Panc1 (cell line): ENCODE data around the gene RPL35A. TPM values are rescaled to one million over a fixed set of nuclear protein-coding genes. Genes with fewer than 3 reads are reported as not detected.

ENCODE experiments used
- ATAC-seq: fragments of 200-7000 bp; cut with Tn5 transposase; 2 replicates; pipeline ENCODE4 v1.9.1; 2020; ENCODE audit warnings: mild to moderate bottlenecking, moderate library complexity
- BruUV-seq: library from RNA; stranded (reverse); fragments of 400-500 nt; replicated peaks from 2 replicates; lab custom pipeline; 2021; lab: Mats Ljungman, UMichigan
- CTCF ChIA-PET: fragments of 300-600 bp; sonication (Branson Sonifier 250); formaldehyde crosslinking; loops from one replicate; lab custom pipeline; 2022; ENCODE audit warnings: antibody characterized with exemption; lab: Charles Lee
- POLR2A ChIA-PET: fragments of 300-600 bp; sonication (Branson Sonifier 250); formaldehyde crosslinking; loops from one replicate; lab custom pipeline; 2022; ENCODE audit warnings: antibody characterized with exemption; lab: Charles Lee
- DNase-seq: peaks from one replicate; pipeline ENCODE4 v3.0.0-alpha.2; 2010; ENCODE audit warnings: low read depth, low spot score
- H3K27ac ChIP-seq: 2 replicates; pipeline ENCODE4 v1.5.1; 2011; ENCODE audit warnings: mild to moderate bottlenecking, low read length, inconsistent platforms
- H3K27me3 ChIP-seq: fragments of 200-500 bp; sonication (Bioruptor generic); 2 replicates; pipeline ENCODE4 v1.6.0; 2014; ENCODE audit warnings: low read length, inconsistent platforms; ENCODE audit not compliant: control insufficient read depth, insufficient read depth
- H3K36me3 ChIP-seq: fragments of 200-500 bp; sonication (Bioruptor generic); 2 replicates; pipeline ENCODE4 v1.5.1; 2014; ENCODE audit warnings: inconsistent platforms, mild to moderate bottlenecking, low read length, moderate library complexity; ENCODE audit not compliant: control insufficient read depth, insufficient read depth
- H3K4me1 ChIP-seq: 2 replicates; pipeline ENCODE4 v1.5.1; 2011; ENCODE audit warnings: inconsistent platforms, mild to moderate bottlenecking, low read length, moderate library complexity; ENCODE audit not compliant: control insufficient read depth, insufficient read depth
- H3K4me3 ChIP-seq, 2 experiments: 2 replicates each; pipeline ENCODE4 v1.5.1; 2011 to 2012; ENCODE audit warnings: low read depth in 2 of 2, low read length in 2 of 2, mild to moderate bottlenecking in 2 of 2, inconsistent platforms in 1 of 2, moderate library complexity in 1 of 2
- H3K9me3 ChIP-seq: fragments of 200-500 bp; sonication (Bioruptor generic); 2 replicates; pipeline ENCODE4 v1.5.1; 2014; ENCODE audit warnings: low read depth, mild to moderate bottlenecking, inconsistent platforms, low read length, moderate library complexity; ENCODE audit not compliant: control insufficient read depth, insufficient read depth
- POLR2AphosphoS5 ChIP-seq: IDR thresholded peaks from 2 replicates; pipeline ENCODE4 v1.6.1; 2012; ENCODE audit warnings: mild to moderate bottlenecking, low read depth, low read length, moderate library complexity
- SIN3A ChIP-seq: IDR thresholded peaks from 2 replicates; pipeline ENCODE4 v1.6.1; 2012; ENCODE audit warnings: low read depth, mild to moderate bottlenecking, low read length, moderate library complexity, borderline replicate concordance; ENCODE audit not compliant: insufficient read depth
- TCF7L2 ChIP-seq: IDR thresholded peaks from 2 replicates; pipeline ENCODE4 v1.6.1; 2011; ENCODE audit warnings: mild to moderate bottlenecking, low read depth, low read length, inconsistent platforms
- in situ Hi-C: cut with HindIII; loops from 2 replicates; pipeline ENCODE4 v1.10.0; 2016; ENCODE audit warnings: low sequenced_read_pairs, low pct_unique_long_range_greater_than_20kb
- intact Hi-C: fragments of 100-400 bp; cut with micrococcal nuclease; formaldehyde crosslinking; loops from one replicate; pipeline ENCODE4 v1.10.0; 2022; ENCODE audit not compliant: unreplicated experiment
- total RNA-seq: library from RNA; stranded (reverse); gene quantifications from one replicate; pipeline ENCODE4 v1.2.1, GENCODE V29; 2021; ENCODE audit not compliant: unreplicated experiment
- TF ChIP-seq, protein P1 (sequence below), 2 experiments: IDR thresholded peaks; 2 replicates each; pipeline ENCODE4 v1.6.1; 2011 to 2012; ENCODE audit warnings: low read depth in 2 of 2, control low read depth in 1 of 2, low read length in 1 of 2, mild to moderate bottlenecking in 1 of 2, moderate library complexity in 1 of 2; ENCODE audit not compliant: insufficient read depth in 1 of 2
- TF ChIP-seq, protein P2 (sequence below): fragments of 450-650 bp; IDR thresholded peaks from 2 replicates; pipeline ENCODE4 v1.5.1; 2017; ENCODE audit warnings: mild to moderate bottlenecking

Gene RPL35A
- total RNA-seq, 1 experiment from 2014 or later: 1,025 TPM

DNA sequence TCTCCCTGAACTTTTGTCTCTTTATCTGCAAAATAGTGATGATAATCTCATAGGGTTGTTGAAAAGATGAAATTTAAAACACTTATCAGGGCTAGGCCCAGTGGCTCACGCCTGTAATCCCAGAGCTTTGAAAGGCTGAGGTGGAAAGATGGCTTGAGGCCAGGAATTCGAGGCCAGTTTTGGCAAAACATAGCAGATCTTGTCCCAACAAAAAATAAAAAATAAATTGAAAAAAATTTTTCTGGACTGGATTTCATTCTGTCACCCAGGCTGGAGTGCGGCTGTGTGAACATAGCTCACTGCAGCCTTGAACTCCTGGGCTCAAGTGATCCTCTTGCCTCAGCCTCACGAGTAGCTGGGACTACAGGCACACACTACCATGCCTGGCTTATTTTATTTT, 39.7 kb downstream of the RPL35A start:
- ChIA-PET CTCF (no interaction called here), POLR2A (no interaction called here)
- no peak overlapping the region for H3K4me3 ChIP-seq
- no peaks in the 10 kb centered on the region for H3K9me3 ChIP-seq
- H3K36me3 ChIP-seq: no peaks in the 10 kb centered on the region
- H3K27me3 ChIP-seq: no peaks in the 10 kb centered on the region
- in situ Hi-C loops: no loop called here
- H3K27ac ChIP-seq: no peak overlapping the region
- ATAC-seq: no peak
- intact Hi-C loops: no loop called here
- TF ChIP-seq TCF7L2: no peak
- TF ChIP-seq POLR2AphosphoS5: no peak
- no peaks in the 10 kb centered on the region for H3K4me1 ChIP-seq
- no peak for DNase-seq
- no TSS peak for BruUV-seq

GRCh38 chr3:197994736-197995135, 44.7 kb downstream of the RPL35A start:
- DNase-seq: no peak
- Histone ChIP-seq H3K4me3 (no peak overlapping the region), H3K27me3 (no peaks in the 10 kb centered on the region), H3K27ac (no peak overlapping the region), H3K36me3 (no peaks in the 10 kb centered on the region), H3K4me1 (no peaks in the 10 kb centered on the region), H3K9me3 (no peaks in the 10 kb centered on the region)
- intact Hi-C loops (no loop called here), in situ Hi-C loops (no loop called here)
- no peak for ATAC-seq
- no TSS peak for BruUV-seq
- ChIA-PET POLR2A (no interaction called here), CTCF (no interaction called here)
- TF ChIP-seq SIN3A (no peak), TCF7L2 (no peak), POLR2AphosphoS5 (no peak)
- TF ChIP-seq, protein P1, sequence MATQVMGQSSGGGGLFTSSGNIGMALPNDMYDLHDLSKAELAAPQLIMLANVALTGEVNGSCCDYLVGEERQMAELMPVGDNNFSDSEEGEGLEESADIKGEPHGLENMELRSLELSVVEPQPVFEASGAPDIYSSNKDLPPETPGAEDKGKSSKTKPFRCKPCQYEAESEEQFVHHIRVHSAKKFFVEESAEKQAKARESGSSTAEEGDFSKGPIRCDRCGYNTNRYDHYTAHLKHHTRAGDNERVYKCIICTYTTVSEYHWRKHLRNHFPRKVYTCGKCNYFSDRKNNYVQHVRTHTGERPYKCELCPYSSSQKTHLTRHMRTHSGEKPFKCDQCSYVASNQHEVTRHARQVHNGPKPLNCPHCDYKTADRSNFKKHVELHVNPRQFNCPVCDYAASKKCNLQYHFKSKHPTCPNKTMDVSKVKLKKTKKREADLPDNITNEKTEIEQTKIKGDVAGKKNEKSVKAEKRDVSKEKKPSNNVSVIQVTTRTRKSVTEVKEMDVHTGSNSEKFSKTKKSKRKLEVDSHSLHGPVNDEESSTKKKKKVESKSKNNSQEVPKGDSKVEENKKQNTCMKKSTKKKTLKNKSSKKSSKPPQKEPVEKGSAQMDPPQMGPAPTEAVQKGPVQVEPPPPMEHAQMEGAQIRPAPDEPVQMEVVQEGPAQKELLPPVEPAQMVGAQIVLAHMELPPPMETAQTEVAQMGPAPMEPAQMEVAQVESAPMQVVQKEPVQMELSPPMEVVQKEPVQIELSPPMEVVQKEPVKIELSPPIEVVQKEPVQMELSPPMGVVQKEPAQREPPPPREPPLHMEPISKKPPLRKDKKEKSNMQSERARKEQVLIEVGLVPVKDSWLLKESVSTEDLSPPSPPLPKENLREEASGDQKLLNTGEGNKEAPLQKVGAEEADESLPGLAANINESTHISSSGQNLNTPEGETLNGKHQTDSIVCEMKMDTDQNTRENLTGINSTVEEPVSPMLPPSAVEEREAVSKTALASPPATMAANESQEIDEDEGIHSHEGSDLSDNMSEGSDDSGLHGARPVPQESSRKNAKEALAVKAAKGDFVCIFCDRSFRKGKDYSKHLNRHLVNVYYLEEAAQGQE (IDR thresholded peaks at IDR 0.05; ENCODE audit: insufficient read depth in 1 of 2, low read depth in 2 of 2, low read length in 1 of 2): no peak
- TF ChIP-seq, protein P2, sequence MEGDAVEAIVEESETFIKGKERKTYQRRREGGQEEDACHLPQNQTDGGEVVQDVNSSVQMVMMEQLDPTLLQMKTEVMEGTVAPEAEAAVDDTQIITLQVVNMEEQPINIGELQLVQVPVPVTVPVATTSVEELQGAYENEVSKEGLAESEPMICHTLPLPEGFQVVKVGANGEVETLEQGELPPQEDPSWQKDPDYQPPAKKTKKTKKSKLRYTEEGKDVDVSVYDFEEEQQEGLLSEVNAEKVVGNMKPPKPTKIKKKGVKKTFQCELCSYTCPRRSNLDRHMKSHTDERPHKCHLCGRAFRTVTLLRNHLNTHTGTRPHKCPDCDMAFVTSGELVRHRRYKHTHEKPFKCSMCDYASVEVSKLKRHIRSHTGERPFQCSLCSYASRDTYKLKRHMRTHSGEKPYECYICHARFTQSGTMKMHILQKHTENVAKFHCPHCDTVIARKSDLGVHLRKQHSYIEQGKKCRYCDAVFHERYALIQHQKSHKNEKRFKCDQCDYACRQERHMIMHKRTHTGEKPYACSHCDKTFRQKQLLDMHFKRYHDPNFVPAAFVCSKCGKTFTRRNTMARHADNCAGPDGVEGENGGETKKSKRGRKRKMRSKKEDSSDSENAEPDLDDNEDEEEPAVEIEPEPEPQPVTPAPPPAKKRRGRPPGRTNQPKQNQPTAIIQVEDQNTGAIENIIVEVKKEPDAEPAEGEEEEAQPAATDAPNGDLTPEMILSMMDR: no peak

- Histone ChIP-seq H3K27me3 (no peaks in the 10 kb centered on the region), H3K9me3 (no peaks in the 10 kb centered on the region), H3K36me3 (no peaks in the 10 kb centered on the region), H3K4me1 (no peaks in the 10 kb centered on the region), H3K27ac (no peak overlapping the region), H3K4me3 (no peak overlapping the region)
- ChIA-PET CTCF (no interaction called here), POLR2A (no interaction called here)
- TF ChIP-seq, protein P2: no peak
- no peak for TF ChIP-seq TCF7L2
- no peak for TF ChIP-seq SIN3A
- TF ChIP-seq, protein P1 (IDR thresholded peaks at IDR 0.05; ENCODE audit: insufficient read depth in 1 of 2, low read depth in 2 of 2, low read length in 1 of 2): no peak
- TF ChIP-seq POLR2AphosphoS5: no peak
- in situ Hi-C loops (no loop called here), intact Hi-C loops (no loop called here)
- DNase-seq: no peak
- no peak for ATAC-seq
- no TSS peak for BruUV-seq
These were observed 46.9 kb downstream of the RPL35A start for GRCh38 chr3:197996855-197997254.
